IPS DF 4.7 (cell line): ENCODE results near the gene GPC3.

Experiments used
- DNase-seq: peaks from one replicate; pipeline ENCODE4 v3.0.0-alpha.2; 2013; ENCODE audit warnings: low spot score; ENCODE audit errors: extremely low read depth

The GPC3 gene

GRCh38 chrX:133970076-133970475, 15.3 kb downstream of the GPC3 start:
- DNase-seq: no peak

- DNase-seq: no peak
Observed at GRCh38 chrX:133969191-133969590, 16.2 kb downstream of the GPC3 start.

GRCh38 chrX:133968109-133968508, 17.3 kb downstream of the GPC3 start:
- no peak for DNase-seq

GRCh38 chrX:133966199-133966598, 19.2 kb downstream of the GPC3 start:
- DNase-seq: no peak

- no peak for DNase-seq
Observed at GRCh38 chrX:133965321-133965720, 20.1 kb downstream of the GPC3 start.

- no peak for DNase-seq
Observed at GRCh38 chrX:133961046-133961445, 24.3 kb downstream of the GPC3 start.

GRCh38 chrX:133959972-133960371, 25.4 kb downstream of the GPC3 start:
- DNase-seq: no peak

- no peak for DNase-seq
Observed at GRCh38 chrX:133958997-133959688, 26.3 kb downstream of the GPC3 start.

GRCh38 chrX:133956570-133957340, 28.6 kb downstream of the GPC3 start:
- DNase-seq: no peak

- DNase-seq: no peak
Observed at GRCh38 chrX:133953785-133954355, 31.5 kb downstream of the GPC3 start.

GRCh38 chrX:133953078-133953477, 32.3 kb downstream of the GPC3 start:
- no peak for DNase-seq

GRCh38 chrX:133951098-133951497, 34.3 kb downstream of the GPC3 start:
- DNase-seq: no peak

- no peak for DNase-seq
Observed at GRCh38 chrX:133950214-133950613, 35.2 kb downstream of the GPC3 start.

- DNase-seq: no peak
Observed at GRCh38 chrX:133948895-133949294, 36.5 kb downstream of the GPC3 start.

GRCh38 chrX:133947996-133948395, 37.4 kb downstream of the GPC3 start:
- no peak for DNase-seq

GRCh38 chrX:133947022-133947421, 38.4 kb downstream of the GPC3 start:
- no peak for DNase-seq

- DNase-seq: no peak
Observed at GRCh38 chrX:133943507-133943906, 41.9 kb downstream of the GPC3 start.

- no peak for DNase-seq
Observed at GRCh38 chrX:133939655-133940302, 45.6 kb downstream of the GPC3 start.

GRCh38 chrX:133938530-133938929, 46.9 kb downstream of the GPC3 start:
- no peak for DNase-seq

GRCh38 chrX:133937022-133937421, 48.4 kb downstream of the GPC3 start:
- DNase-seq: no peak

GRCh38 chrX:133935076-133935475, 50.3 kb downstream of the GPC3 start:
- no peak for DNase-seq

GRCh38 chrX:133933316-133933715, 52.1 kb downstream of the GPC3 start:
- no peak for DNase-seq
